Measurements from ENCODE around the gene FIG4. TPM values are rescaled to one million over a fixed set of nuclear protein-coding genes. Genes with fewer than 3 reads are reported as not detected.
"Not testable (repeated sequence)": the region's sequence is repeated elsewhere in the genome, so short reads cannot be mapped to it uniquely, and the experiment has no call there.

Gene FIG4
- total RNA-seq, 1 donor from 2014 or later: 21.9 TPM

DNA sequence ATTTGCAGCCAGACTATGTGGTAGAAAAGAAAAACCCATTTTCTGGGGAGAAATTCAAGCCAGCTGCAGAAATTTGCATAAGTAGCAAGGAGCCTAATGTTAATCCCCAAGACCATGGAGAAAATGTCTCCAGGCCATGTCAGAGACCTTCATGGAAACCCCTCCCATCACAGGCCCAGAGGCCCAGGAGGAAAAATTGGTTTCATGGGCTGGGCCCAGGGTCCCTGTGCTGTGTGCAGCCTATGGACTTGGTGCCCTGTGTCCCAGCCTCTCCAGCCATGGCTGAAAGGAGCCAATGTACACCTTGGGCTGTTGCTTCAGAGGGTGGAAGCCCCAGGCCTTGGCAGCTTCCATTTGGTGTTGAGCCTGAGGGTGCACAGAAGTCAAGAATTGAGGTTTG, 140.3 kb downstream of the FIG4 start:
- not testable (repeated sequence) for H3K4me3 ChIP-seq (ENCODE audit: low read length in 3 of 3); H3K9ac ChIP-seq (ENCODE audit: low read depth in 1 of 3, low read length in 3 of 3); H3K36me3 ChIP-seq (ENCODE audit: control insufficient read depth in 3 of 3, insufficient read depth in 3 of 3, low read length in 3 of 3); H3K4me1 ChIP-seq (ENCODE audit: control insufficient read depth in 3 of 3, insufficient read depth in 3 of 3, low read length in 3 of 3); H3K27me3 ChIP-seq (ENCODE audit: control insufficient read depth in 3 of 3, insufficient read depth in 3 of 3, low read length in 3 of 3); H3K27ac ChIP-seq (ENCODE audit: low read depth, low read length); H3K9me3 ChIP-seq (ENCODE audit: control insufficient read depth in 3 of 3, low read length in 3 of 3)

DNA sequence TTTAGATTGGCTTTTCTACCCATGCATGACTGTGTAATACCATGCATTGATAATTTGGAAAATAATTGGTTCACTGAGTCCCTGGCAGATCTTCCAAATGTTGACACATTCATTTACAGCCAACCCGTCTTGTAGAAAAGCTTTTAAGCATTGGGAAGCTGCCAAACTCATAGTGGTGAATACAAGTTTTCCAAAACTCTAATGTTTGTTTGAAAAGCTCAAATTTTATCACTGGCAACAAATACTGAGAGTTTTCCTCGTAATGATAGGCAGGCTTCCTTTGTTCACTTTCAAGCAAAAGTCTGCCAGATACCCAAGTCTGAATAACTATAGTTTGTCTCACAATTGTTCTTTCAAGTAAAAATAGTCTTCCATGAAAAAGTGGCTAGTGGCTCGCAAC, 143.0 kb downstream of the FIG4 start:
- H3K27me3 ChIP-seq (ENCODE audit: control insufficient read depth in 3 of 3, insufficient read depth in 3 of 3, low read length in 3 of 3): no peaks in the 10 kb centered on the region
- H3K9ac ChIP-seq (ENCODE audit: low read depth in 1 of 3, low read length in 3 of 3): no peak overlapping the region
- H3K4me3 ChIP-seq (ENCODE audit: low read length in 3 of 3): no peak overlapping the region
- H3K4me1 ChIP-seq (ENCODE audit: control insufficient read depth in 3 of 3, insufficient read depth in 3 of 3, low read length in 3 of 3): no peaks in the 10 kb centered on the region
- no peak overlapping the region for H3K27ac ChIP-seq (ENCODE audit: low read depth, low read length)
- no peaks in the 10 kb centered on the region for H3K9me3 ChIP-seq (ENCODE audit: control insufficient read depth in 3 of 3, low read length in 3 of 3)
- H3K36me3 ChIP-seq (ENCODE audit: control insufficient read depth in 3 of 3, insufficient read depth in 3 of 3, low read length in 3 of 3): no peaks in the 10 kb centered on the region

DNA sequence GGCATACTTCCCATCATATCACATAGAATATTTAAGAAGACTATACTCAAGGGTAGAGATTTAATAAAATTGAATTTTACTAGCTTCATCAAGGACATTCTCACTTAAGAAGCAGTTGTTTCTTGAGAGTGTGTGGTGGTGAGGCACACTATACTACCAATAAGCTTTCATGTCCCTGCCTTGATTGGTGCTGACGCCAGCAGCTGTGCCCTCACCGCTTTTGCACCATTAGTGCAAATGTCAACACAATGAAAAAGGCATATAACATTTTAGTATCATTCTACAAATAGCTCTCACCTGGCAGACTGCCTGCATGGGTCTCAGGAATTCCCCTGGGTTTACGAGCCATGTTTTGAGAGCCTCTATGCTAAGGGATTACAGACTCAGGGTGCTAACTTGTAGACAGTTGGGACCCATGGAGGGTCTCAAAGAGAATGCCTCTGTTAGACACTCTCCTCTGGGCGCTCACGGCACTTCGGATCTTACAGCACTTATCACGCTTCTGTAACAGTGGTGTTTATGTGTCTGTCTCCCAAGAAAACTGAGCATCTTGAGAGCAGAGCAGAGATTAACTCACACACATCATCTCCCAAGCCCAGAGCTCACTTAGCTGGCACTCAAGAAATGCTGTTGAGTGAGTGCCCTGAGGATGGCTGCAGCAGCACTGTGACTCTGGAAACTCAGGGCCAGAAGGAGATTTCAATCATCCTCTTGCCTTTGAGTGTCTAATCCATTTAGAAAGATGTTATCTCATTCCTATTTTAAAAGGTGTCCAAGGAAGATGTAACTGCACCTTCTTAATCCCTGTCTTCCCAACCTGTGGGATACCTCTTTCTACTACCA, 143.7 kb downstream of the FIG4 start:
- H3K27me3 ChIP-seq (ENCODE audit: control insufficient read depth in 3 of 3, insufficient read depth in 3 of 3, low read length in 3 of 3): no peaks in the 10 kb centered on the region
- H3K9me3 ChIP-seq (ENCODE audit: control insufficient read depth in 3 of 3, low read length in 3 of 3): no peaks in the 10 kb centered on the region
- H3K9ac ChIP-seq (ENCODE audit: low read depth in 1 of 3, low read length in 3 of 3): no peak overlapping the region
- no peak overlapping the region for H3K27ac ChIP-seq (ENCODE audit: low read depth, low read length)
- no peak overlapping the region for H3K4me3 ChIP-seq (ENCODE audit: low read length in 3 of 3)
- no peaks in the 10 kb centered on the region for H3K4me1 ChIP-seq (ENCODE audit: control insufficient read depth in 3 of 3, insufficient read depth in 3 of 3, low read length in 3 of 3)
- H3K36me3 ChIP-seq (ENCODE audit: control insufficient read depth in 3 of 3, insufficient read depth in 3 of 3, low read length in 3 of 3): no peaks in the 10 kb centered on the region

DNA sequence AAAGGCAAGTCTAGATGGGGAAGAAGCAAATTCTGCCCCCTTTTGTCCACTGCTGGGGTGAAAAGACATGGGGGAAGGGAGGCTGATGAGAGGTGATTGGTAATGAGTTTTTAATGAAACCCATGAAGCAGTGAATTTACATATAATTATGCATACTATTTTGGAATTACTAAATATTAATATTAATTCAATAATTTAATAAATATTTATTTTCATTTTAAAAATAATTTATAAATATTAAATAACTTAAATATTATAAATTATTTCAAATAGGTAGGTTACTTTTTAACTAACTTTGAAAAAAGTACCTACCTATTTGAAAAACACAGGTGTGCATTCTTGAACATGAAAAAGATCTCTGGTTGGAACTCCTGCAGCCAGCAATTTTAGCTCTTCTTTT, 148.9 kb downstream of the FIG4 start:
- Histone ChIP-seq H3K4me1 (ENCODE audit: control insufficient read depth in 3 of 3, insufficient read depth in 3 of 3, low read length in 3 of 3) (no peaks in the 10 kb centered on the region), H3K27me3 (ENCODE audit: control insufficient read depth in 3 of 3, insufficient read depth in 3 of 3, low read length in 3 of 3) (no peaks in the 10 kb centered on the region), H3K9me3 (ENCODE audit: control insufficient read depth in 3 of 3, low read length in 3 of 3) (no peaks in the 10 kb centered on the region), H3K27ac (ENCODE audit: low read depth, low read length) (no peak overlapping the region), H3K4me3 (ENCODE audit: low read length in 3 of 3) (no peak overlapping the region), H3K36me3 (ENCODE audit: control insufficient read depth in 3 of 3, insufficient read depth in 3 of 3, low read length in 3 of 3) (no peaks in the 10 kb centered on the region), H3K9ac (ENCODE audit: low read depth in 1 of 3, low read length in 3 of 3) (no peak overlapping the region)

DNA sequence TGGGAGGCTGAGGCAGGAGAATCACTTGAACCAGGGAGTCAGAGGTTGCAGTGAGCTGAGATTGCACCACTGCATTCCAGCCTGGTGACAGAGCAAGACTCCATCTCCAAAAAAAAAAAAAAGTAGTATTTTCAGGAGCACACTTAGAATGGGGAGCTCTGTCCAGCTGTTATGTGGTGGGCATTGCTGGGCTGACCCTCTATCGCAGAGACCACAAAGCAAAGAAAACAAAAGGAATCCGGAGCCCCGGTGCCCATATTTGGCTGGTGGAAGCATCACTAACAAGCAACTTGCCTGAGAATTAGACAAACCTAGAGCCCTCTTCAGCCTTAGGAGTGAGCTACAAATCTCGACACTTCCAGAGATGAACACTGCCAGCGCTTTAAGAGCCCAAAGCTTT, 149.7 kb downstream of the FIG4 start:
- Histone ChIP-seq H3K36me3 (ENCODE audit: control insufficient read depth in 3 of 3, insufficient read depth in 3 of 3, low read length in 3 of 3) (no peaks in the 10 kb centered on the region), H3K9me3 (ENCODE audit: control insufficient read depth in 3 of 3, low read length in 3 of 3) (no peaks in the 10 kb centered on the region), H3K4me1 (ENCODE audit: control insufficient read depth in 3 of 3, insufficient read depth in 3 of 3, low read length in 3 of 3) (no peaks in the 10 kb centered on the region), H3K27me3 (ENCODE audit: control insufficient read depth in 3 of 3, insufficient read depth in 3 of 3, low read length in 3 of 3) (no peaks in the 10 kb centered on the region), H3K4me3 (ENCODE audit: low read length in 3 of 3) (no peak overlapping the region), H3K27ac (ENCODE audit: low read depth, low read length) (no peak overlapping the region), H3K9ac (ENCODE audit: low read depth in 1 of 3, low read length in 3 of 3) (no peak overlapping the region)

DNA sequence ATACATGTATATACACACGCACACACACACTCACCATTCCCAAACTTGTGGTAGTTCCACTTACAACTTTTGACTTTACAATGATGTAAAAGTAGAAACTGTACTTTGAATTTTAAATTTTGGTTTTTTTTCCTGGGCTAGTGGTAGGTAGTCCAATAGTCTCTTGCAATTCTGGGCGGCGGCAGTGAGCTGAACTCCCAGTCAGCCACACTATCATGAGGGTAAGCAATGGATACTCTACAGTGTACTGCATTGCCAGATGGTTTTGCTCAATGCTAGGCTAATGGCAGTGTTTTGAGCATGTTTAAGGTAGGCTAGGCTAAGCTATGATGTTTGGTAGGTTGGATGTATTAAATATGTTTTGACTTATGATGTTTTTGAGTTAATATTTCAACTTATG, 150.8 kb downstream of the FIG4 start:
- Histone ChIP-seq H3K4me1 (ENCODE audit: control insufficient read depth in 3 of 3, insufficient read depth in 3 of 3, low read length in 3 of 3) (no peaks in the 10 kb centered on the region), H3K4me3 (ENCODE audit: low read length in 3 of 3) (no peak overlapping the region), H3K36me3 (ENCODE audit: control insufficient read depth in 3 of 3, insufficient read depth in 3 of 3, low read length in 3 of 3) (no peaks in the 10 kb centered on the region), H3K9ac (ENCODE audit: low read depth in 1 of 3, low read length in 3 of 3) (no peak overlapping the region), H3K27me3 (ENCODE audit: control insufficient read depth in 3 of 3, insufficient read depth in 3 of 3, low read length in 3 of 3) (no peaks in the 10 kb centered on the region), H3K27ac (ENCODE audit: low read depth, low read length) (no peak overlapping the region), H3K9me3 (ENCODE audit: control insufficient read depth in 3 of 3, low read length in 3 of 3) (no peaks in the 10 kb centered on the region)

DNA sequence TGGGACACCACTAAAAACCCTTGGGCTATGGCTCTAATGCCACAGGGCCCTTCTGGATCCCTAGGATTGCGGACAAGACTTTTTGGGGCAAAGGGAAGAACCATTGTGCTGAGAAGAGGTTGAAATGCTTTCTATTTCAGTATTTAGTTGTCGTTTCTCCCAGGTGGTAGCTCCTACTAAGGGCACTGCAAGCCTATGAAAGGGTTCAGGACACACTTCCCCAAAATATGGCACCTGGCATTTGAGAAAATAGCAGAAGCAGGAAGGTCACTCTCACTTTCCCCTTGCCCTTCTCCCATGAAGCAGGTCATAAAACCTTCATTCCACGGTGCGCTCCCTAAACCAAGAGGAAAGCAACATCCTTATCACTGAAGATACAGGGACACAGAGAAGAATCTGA, 161.6 kb downstream of the FIG4 start:
- Histone ChIP-seq H3K27me3 (ENCODE audit: control insufficient read depth in 3 of 3, insufficient read depth in 3 of 3, low read length in 3 of 3) (no peaks in the 10 kb centered on the region), H3K9ac (ENCODE audit: low read depth in 1 of 3, low read length in 3 of 3) (no peak overlapping the region), H3K9me3 (ENCODE audit: control insufficient read depth in 3 of 3, low read length in 3 of 3) (no peaks in the 10 kb centered on the region), H3K4me1 (ENCODE audit: control insufficient read depth in 3 of 3, insufficient read depth in 3 of 3, low read length in 3 of 3) (no peaks in the 10 kb centered on the region), H3K27ac (ENCODE audit: low read depth, low read length) (no peak overlapping the region), H3K4me3 (ENCODE audit: low read length in 3 of 3) (no peak overlapping the region), H3K36me3 (ENCODE audit: control insufficient read depth in 3 of 3, insufficient read depth in 3 of 3, low read length in 3 of 3) (no peaks in the 10 kb centered on the region)

DNA sequence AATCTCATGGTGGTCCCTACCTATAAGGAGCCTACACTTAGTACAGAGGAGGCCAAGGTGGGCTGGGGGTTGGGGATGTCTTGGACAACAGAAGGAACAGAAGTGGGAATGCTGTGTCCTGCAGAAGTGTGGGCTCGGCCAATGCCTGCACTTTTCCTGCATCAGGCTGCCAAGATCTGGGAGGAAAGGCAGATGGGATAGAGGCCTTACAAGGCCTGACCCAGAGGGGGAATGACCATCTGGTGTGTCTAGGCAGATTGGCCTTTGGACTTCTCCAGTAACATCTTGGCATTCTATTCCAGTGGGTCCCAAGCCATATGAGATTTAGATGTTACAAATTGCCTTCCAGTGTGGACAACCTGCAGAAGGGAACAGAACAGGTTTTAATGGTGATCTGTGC, 162.3 kb downstream of the FIG4 start:
- H3K27ac ChIP-seq (ENCODE audit: low read depth, low read length): no peak overlapping the region
- H3K9me3 ChIP-seq (ENCODE audit: control insufficient read depth in 3 of 3, low read length in 3 of 3): no peaks in the 10 kb centered on the region
- no peaks in the 10 kb centered on the region for H3K4me1 ChIP-seq (ENCODE audit: control insufficient read depth in 3 of 3, insufficient read depth in 3 of 3, low read length in 3 of 3)
- no peaks in the 10 kb centered on the region for H3K27me3 ChIP-seq (ENCODE audit: control insufficient read depth in 3 of 3, insufficient read depth in 3 of 3, low read length in 3 of 3)
- H3K4me3 ChIP-seq (ENCODE audit: low read length in 3 of 3): no peak overlapping the region
- H3K36me3 ChIP-seq (ENCODE audit: control insufficient read depth in 3 of 3, insufficient read depth in 3 of 3, low read length in 3 of 3): no peaks in the 10 kb centered on the region
- H3K9ac ChIP-seq (ENCODE audit: low read depth in 1 of 3, low read length in 3 of 3): no peak overlapping the region

DNA sequence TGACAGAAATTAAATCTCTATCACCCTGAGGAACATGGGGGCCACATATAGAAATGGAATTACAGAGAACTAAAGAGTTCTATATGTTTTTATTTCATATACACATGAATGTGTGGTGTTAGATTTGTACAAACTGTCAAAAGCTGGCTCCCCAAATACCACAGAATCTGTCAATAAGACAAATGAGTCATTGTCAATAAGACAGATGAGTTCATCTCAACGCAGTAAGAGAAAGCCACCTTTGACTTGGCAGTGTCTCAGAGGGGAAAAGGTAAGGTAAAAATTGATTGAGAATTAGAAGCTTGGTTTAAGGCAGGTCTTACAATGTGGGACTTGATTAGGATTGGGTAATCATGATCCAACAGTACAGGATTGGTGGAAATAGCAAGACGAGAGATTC, 162.9 kb downstream of the FIG4 start:
- Histone ChIP-seq H3K27ac (ENCODE audit: low read depth, low read length) (no peak overlapping the region), H3K4me3 (ENCODE audit: low read length in 3 of 3) (no peak overlapping the region), H3K4me1 (ENCODE audit: control insufficient read depth in 3 of 3, insufficient read depth in 3 of 3, low read length in 3 of 3) (no peaks in the 10 kb centered on the region), H3K9me3 (ENCODE audit: control insufficient read depth in 3 of 3, low read length in 3 of 3) (no peaks in the 10 kb centered on the region), H3K36me3 (ENCODE audit: control insufficient read depth in 3 of 3, insufficient read depth in 3 of 3, low read length in 3 of 3) (no peaks in the 10 kb centered on the region), H3K9ac (ENCODE audit: low read depth in 1 of 3, low read length in 3 of 3) (no peak overlapping the region), H3K27me3 (ENCODE audit: control insufficient read depth in 3 of 3, insufficient read depth in 3 of 3, low read length in 3 of 3) (no peaks in the 10 kb centered on the region)

DNA sequence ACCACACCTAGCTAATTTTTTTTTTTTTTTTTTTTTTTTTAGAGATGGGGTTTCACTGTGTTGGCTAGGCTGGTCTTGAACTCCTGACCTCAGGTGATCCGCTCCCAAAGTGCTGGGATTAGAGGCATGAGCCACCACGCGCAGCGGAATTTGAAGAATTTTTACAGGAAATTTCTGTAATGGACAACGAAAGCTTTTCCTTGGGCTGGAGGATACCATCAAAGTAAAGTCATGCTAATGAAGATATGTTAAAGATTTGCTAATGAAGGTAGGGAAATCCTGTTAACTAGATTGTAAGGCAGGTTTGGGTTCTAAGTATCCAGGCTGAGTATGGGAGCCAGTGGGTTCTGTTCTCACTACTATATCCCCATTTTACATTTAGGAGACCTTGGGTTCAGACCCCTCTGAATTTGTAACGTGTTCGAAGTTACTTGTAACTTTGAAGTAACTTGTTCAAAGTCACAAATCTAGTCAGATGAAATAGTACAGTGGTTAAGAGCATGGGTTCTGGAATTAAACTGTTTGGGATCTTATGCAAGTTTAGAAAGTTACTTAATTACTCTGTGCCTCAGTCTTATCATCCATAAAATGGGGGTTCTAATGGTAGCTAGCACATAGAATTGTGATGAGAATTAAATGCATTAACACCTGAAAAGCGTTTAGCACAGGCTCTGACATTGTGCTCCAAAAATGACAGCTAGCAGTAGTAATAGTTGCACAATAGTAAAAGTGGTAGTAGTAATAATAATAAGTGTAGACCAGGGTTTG, 163.6 kb downstream of the FIG4 start:
- Histone ChIP-seq H3K27me3 (ENCODE audit: control insufficient read depth in 3 of 3, insufficient read depth in 3 of 3, low read length in 3 of 3) (no peaks in the 10 kb centered on the region), H3K9ac (ENCODE audit: low read depth in 1 of 3, low read length in 3 of 3) (no peak overlapping the region), H3K27ac (ENCODE audit: low read depth, low read length) (no peak overlapping the region), H3K36me3 (ENCODE audit: control insufficient read depth in 3 of 3, insufficient read depth in 3 of 3, low read length in 3 of 3) (no peaks in the 10 kb centered on the region), H3K9me3 (ENCODE audit: control insufficient read depth in 3 of 3, low read length in 3 of 3) (no peaks in the 10 kb centered on the region), H3K4me3 (ENCODE audit: low read length in 3 of 3) (no peak overlapping the region), H3K4me1 (ENCODE audit: control insufficient read depth in 3 of 3, insufficient read depth in 3 of 3, low read length in 3 of 3) (no peaks in the 10 kb centered on the region)
